Right forelimb (tissue), 1 donor: Measurements from ENCODE around the gene IER3.
"Not testable (repeated sequence)": the region's sequence is repeated elsewhere in the genome, so short reads cannot be mapped to it uniquely, and the experiment has no call there.

Experiments
- DNase-seq: peaks from one replicate; pipeline ENCODE4 v3.0.0-alpha.2; 2018

IER3 gene

GRCh38 chr6:30722280-30723112 is 21.9 kb downstream of the IER3 start:
- DNase-seq = peak; percentile 91

GRCh38 chr6:30722025-30722279 is 22.4 kb downstream of the IER3 start:
- DNase-seq = not testable (repeated sequence)

GRCh38 chr6:30721198-30722024 is 22.9 kb downstream of the IER3 start:
- DNase-seq = peak; percentile 94

GRCh38 chr6:30720738-30721197 is 23.6 kb downstream of the IER3 start:
- DNase-seq = peak; percentile 81

DNA sequence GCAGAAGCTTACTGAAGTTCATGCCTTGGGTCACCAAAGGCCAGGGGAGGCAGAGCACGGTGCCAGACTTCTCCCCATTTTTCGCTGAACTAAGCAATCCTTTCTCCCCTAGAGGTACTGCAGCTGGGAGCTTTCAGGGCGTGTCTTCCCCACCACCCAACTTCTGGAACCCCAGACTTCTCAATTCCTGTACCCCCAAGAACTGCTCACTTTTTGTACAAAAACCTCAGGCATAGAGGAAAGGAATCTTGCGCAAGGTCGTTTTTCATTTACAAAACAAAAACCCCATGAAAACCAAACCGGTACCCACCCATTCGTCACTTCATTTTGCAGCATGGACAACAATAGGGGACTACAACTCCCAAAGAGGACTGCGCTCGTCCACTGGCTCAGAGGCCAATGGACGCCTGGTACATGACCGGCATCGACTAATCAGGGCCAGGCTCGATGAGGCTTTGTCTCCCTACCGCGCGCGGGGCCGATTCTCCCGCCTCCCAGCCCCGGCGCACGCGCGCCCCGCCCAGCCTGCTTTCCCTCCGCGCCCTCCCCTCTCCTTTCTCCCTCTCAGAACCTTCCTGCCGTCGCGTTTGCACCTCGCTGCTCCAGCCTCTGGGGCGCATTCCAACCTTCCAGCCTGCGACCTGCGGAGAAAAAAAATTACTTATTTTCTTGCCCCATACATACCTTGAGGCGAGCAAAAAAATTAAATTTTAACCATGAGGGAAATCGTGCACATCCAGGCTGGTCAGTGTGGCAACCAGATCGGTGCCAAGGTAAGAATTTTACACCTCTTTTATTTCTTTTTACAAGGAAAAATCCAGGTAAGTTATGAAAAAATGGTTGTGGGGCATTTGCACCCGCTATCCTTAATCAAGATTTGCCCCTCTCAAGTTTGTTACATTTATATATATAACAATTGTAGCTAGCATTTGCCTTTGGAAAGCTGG is 24.3 kb downstream of the IER3 start, which contains the start of gene TUBB:
TUBB (plus strand) TSS at position 562 of the 947 bp plus-strand sequence; CDS start at position 717, 155 bp downstream.
- DNase-seq = peak; percentile 98

- no peak for DNase-seq
These were observed 25.0 kb downstream of the IER3 start for GRCh38 chr6:30719356-30719755.

DNA sequence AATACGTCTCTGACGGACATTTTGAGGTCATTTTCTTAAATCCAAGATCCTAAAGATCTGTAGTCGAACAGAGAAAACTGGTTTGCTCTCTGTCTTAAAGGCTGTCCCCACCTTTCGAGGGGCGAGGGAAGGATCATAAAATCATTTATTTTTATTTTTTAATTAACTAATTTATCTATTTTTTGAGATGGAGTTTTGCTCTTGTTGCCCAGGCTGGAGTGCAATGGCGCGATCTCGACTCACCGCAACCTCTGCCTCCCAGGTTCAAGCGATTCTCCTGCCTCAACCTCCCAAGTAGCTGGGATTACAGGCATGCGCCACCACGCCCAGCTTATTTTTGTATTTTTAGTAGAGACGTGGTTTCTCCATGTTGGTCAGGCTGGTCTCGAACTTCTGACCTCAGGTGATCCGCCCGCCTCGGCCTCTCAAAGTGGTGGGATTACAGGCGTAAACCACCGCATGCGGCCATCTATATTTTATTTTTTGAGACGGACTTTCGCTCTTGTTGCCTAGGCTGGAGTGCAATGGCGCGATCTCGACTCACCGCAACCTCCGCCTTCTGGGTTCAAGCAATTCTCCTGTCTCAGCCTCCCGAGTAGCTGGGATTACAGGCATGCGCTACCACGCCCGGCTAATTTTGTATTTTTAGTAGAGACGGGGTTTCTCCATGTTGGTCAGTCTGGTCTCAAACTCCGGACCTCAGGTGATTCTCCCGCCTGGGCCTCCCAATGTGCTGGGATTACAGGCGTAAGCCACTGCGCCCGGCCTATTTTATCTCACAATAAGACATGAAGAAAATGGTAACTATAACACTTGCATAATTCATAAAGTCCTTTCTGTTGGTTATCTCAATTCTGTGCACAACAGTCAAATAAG is 26.3 kb downstream of the IER3 start:
- DNase-seq = not testable (repeated sequence)

GRCh38 chr6:30717129-30717844 is 27.1 kb downstream of the IER3 start, which contains the start of gene MDC1:
Gene MDC1, minus strand, starts transcription at chr6:30717281. Its CDS starts 2,106 bp downstream, at chr6:30715175.
- DNase-seq = peak; percentile 99

GRCh38 chr6:30716879-30717128 is 27.5 kb downstream of the IER3 start:
- no peak for DNase-seq

DNA sequence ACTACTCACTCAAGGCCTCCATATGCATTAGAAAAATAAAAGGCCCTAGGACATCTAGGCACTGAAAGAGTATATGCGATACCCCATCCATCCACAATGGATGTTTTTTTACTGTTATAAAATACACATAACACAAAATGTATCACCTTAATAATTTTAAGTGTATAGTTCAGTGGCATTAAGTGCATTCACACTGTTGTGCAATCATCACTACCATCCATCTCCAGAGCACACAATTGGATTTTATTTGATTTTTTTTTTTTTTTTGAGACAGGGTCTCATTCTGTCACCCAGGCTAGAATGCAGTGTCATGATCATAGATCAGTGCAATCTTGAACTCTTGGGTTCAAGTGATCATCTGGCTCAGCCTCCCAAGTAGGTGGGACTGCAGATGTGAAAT is 30.1 kb downstream of the IER3 start:
- no peak for DNase-seq

- no peak for DNase-seq
These were observed 31.9 kb downstream of the IER3 start for GRCh38 chr6:30712441-30712945.

DNA sequence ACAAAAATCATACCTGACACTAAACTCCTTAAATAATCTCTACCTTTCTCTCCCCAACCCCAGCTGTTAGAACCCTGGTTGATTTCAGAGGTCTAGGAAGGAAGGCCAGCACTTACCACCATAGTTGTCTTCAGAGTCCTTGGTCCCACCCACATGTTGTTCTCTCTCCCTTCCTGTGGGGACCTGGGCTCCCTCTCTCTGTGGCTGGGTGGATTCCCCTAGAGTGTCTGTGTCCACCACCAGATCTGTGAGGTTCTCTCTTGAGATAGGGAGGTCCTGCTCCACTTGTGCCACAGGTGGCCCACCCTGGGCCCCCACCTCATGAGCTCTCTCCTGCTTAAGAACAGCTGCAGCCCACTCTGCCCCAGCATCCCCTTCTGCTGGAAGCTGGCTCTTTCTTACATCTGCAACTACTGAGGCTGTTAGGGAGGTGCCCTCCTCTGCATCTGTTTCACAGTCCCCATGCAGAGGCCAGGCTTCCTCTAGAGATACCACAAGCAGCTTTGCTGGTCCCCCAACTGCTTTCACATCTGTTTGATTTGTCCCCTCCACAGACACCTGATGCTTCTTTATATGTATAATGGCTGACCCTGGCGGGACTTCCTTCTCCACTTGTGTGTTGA is 32.5 kb downstream of the IER3 start:
- no peak for DNase-seq

- DNase-seq = no peak
These were observed 35.1 kb downstream of the IER3 start for GRCh38 chr6:30709101-30709868.

DNA sequence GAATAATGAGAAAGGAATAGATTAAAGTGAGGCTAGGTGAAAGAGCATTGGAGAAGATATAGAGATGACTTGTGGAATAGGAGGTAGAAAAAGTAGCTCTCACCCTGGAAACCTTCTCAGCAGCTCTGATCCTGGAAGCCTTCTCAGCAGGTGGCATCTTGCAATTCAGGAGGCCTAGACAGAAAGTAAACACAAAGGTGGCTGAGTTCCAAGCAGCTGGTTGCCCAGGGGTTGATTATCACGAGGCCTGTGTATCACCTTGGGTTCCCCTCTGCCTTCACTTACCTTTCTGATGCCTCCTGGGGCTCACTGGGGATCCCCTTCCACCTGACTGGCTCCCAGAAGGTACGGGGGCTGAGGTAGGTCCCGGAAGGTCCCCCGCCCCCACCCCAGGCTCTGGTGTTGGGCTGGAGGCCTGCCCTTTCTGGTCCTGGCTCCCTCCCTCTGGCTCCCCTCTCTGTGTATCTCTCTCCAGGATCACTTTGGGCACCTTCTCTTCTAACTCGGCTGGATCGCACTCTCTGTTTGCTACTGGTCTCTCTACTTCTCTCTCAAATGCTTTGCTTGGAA is 37.0 kb downstream of the IER3 start:
- no peak for DNase-seq

DNA sequence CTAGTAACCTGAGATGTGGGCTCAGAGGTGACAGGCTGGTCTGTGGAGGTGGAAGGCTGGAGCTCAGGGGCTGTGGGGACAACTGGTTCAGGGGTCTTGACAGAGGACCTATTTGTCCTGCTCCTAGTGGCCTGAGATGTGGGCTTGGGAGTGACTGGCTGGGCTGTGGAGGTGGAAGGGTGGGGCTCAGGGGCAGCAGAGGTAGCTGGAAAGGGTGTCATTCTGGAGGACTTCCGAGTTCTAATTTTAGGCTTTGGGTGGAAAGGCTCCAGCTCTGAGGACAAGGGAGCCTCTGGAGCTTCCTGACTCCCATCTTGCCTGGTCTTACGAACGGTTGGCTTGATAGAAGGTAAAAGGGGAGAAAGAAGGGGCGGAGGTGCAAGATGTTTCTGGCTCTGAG is 38.7 kb downstream of the IER3 start:
- DNase-seq = no peak

DNA sequence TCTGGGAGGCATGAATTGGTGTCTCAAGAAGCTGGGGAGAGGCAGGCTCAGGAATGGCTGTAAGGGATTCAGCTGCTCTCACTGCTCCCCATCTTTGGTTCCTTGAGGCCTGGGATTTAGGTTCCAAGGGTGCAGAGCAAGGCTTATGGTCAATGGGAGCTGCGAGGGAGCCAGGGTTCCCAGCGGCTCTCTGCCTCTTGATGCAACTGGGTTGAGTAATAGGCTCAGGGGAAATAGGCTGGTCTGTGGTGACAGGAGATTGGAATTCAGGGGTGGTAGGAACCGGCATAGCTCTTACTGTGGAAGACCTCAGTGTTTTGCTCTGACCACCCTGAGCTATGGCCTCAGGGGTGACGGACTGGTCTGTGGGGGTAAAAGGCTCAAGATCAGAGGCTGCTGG is 40.5 kb downstream of the IER3 start:
- DNase-seq = no peak

GRCh38 chr6:30703011-30703410 is 41.3 kb downstream of the IER3 start:
- DNase-seq = no peak

GRCh38 chr6:30700340-30700739 is 44.0 kb downstream of the IER3 start:
- no peak for DNase-seq

DNA sequence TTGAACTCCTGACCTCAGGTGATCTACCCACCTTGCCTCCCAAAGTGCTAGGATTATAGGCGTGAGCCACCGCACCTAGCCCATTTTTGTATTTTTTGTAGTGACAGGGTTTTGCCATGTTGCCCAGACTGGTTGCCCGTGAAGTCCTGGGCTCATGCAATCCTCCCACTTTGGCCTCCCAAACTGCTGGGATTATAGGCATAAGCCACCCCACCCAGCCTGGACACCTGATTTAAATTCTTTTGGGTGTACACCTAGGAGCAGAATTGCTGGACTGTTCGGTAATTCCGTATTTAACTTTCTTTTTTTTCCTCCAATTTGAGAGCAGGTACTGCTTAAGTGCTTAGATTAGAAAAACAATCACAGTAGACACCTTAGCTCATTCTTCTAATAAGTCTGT is 47.9 kb downstream of the IER3 start:
- DNase-seq = no peak
